22Rv1 (cell line): Measurements from ENCODE around the gene MSANTD4.

Experiments
- H3K27ac ChIP-seq: fragments of 450-650 bp; 2 replicates; pipeline ENCODE4 v1.5.1; 2017
- CTCF ChIP-seq: fragments of 450-650 bp; IDR thresholded peaks from 2 replicates; pipeline ENCODE4 v1.5.1; 2017; ENCODE audit warnings: mild to moderate bottlenecking
- ZFX ChIP-seq: fragments of 450-650 bp; IDR thresholded peaks from 2 replicates; pipeline ENCODE4 v1.6.1; 2017; ENCODE audit warnings: antibody characterized with exemption, borderline replicate concordance

Gene MSANTD4

GRCh38 chr11:106030609-106031008 is 8.6 kb upstream of the MSANTD4 start:
- no peak for TF ChIP-seq ZFX
- no peak for TF ChIP-seq CTCF
- H3K27ac ChIP-seq: no peak overlapping the region

GRCh38 chr11:106022795-106023275 is 795 bp upstream of the MSANTD4 start:
- peak overlapping the region; percentile 79 for H3K27ac ChIP-seq
- TF ChIP-seq ZFX (no peak), CTCF (no peak)

GRCh38 chr11:106021181-106021966 is 666 bp downstream of the MSANTD4 start:
- H3K27ac ChIP-seq: peak overlapping the region; percentile 79
- TF ChIP-seq ZFX (no peak), CTCF (no peak)

GRCh38 chr11:106017093-106017492 is 4.9 kb downstream of the MSANTD4 start:
- TF ChIP-seq ZFX (no peak), CTCF (no peak)
- no peak overlapping the region for H3K27ac ChIP-seq

GRCh38 chr11:106015066-106015465 is 7.0 kb downstream of the MSANTD4 start:
- H3K27ac ChIP-seq: no peak overlapping the region
- TF ChIP-seq ZFX (no peak), CTCF (no peak)

- H3K27ac ChIP-seq: no peak overlapping the region
- TF ChIP-seq CTCF: no peak
- no peak for TF ChIP-seq ZFX
These were observed 7.4 kb downstream of the MSANTD4 start for GRCh38 chr11:106014620-106015019.

GRCh38 chr11:106014035-106014434 is 8.0 kb downstream of the MSANTD4 start:
- H3K27ac ChIP-seq: no peak overlapping the region
- TF ChIP-seq ZFX (no peak), CTCF (no peak)
